Measurements from ENCODE around the gene WHRN.

DNA sequence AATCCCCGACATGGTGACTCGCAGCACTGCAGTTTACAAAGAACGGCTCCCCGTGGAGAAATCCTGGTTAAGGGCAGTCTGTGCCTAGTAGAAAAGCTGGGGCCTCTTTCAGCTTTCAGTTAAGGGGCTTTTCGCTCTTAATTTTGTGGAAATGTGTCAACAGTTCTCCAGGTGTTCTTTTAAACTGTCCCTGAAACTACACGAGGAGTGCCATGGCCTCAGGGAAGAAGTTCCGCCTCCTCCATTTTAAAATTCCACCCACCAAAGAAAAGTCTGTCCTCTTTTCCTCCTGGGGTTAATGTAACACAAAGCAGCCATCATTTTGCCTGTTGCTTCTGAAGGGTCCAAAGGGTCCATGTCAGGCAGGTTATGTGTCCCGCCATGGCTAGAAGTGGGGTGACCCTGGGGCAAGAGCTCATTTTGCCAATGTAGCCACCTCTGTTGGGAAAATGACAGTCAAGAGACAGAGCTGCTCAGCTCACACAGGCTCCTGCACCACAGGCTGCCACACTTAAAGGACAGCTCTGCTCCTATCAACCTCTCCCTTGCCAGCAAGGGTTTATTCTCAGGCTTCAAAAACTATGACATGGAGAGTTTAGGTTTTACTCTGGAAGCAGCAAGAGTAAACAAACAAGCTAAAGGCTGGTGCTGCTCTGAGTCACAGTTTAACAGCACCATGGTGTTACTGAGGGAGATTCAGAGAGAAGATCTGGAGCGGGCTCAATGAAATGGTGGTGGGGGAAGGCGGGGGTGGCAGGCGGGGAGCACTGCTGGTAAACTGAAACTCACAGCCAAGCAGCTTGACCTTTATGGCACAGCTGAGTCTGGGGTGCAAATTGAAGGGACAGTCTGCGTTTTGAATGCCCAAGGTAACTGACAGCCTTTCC is 3.2 kb downstream of the WHRN start:
- TF ChIP-seq, protein P1, sequence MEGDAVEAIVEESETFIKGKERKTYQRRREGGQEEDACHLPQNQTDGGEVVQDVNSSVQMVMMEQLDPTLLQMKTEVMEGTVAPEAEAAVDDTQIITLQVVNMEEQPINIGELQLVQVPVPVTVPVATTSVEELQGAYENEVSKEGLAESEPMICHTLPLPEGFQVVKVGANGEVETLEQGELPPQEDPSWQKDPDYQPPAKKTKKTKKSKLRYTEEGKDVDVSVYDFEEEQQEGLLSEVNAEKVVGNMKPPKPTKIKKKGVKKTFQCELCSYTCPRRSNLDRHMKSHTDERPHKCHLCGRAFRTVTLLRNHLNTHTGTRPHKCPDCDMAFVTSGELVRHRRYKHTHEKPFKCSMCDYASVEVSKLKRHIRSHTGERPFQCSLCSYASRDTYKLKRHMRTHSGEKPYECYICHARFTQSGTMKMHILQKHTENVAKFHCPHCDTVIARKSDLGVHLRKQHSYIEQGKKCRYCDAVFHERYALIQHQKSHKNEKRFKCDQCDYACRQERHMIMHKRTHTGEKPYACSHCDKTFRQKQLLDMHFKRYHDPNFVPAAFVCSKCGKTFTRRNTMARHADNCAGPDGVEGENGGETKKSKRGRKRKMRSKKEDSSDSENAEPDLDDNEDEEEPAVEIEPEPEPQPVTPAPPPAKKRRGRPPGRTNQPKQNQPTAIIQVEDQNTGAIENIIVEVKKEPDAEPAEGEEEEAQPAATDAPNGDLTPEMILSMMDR (IDR thresholded peaks at IDR 0.05) = no peak
- no peak for TF ChIP-seq EZH2 (IDR thresholded peaks at IDR 0.05; ENCODE audit: borderline replicate concordance, insufficient read depth, low read depth, low read length, poor library complexity, severe bottlenecking)
